ENCODE measurements around the gene NDUFV2.

DNA sequence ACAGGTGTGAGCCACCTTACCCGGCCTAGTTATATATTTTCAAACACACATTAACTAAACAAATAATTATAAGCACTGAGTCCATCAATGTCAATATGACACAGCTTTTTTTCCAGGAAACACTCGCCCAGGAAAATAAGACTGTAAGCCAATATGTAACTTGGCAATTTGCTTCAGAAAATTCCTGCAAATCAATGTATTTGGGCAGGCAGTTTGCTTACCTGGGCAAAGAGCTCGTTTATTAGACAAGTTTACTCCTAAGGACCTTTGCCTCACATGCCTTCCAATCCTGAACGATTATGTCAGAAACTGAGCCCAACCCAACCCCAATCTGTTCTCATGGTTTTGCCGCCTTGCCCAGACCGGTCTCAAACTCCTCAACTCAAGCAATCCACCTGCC, 34.7 kb upstream of the NDUFV2 start:
- TF ChIP-seq, protein P1, sequence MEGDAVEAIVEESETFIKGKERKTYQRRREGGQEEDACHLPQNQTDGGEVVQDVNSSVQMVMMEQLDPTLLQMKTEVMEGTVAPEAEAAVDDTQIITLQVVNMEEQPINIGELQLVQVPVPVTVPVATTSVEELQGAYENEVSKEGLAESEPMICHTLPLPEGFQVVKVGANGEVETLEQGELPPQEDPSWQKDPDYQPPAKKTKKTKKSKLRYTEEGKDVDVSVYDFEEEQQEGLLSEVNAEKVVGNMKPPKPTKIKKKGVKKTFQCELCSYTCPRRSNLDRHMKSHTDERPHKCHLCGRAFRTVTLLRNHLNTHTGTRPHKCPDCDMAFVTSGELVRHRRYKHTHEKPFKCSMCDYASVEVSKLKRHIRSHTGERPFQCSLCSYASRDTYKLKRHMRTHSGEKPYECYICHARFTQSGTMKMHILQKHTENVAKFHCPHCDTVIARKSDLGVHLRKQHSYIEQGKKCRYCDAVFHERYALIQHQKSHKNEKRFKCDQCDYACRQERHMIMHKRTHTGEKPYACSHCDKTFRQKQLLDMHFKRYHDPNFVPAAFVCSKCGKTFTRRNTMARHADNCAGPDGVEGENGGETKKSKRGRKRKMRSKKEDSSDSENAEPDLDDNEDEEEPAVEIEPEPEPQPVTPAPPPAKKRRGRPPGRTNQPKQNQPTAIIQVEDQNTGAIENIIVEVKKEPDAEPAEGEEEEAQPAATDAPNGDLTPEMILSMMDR (IDR thresholded peaks at IDR 0.05) = no peak
- no peak for TF ChIP-seq EZH2 (IDR thresholded peaks at IDR 0.05)
- TF ChIP-seq EZH2phosphoT487 (IDR thresholded peaks at IDR 0.05) = no peak

Measured in neural progenitor cell (in vitro differentiated cells).